H1 (cell line): ENCODE measurements around the gene VPS41. TPM values are rescaled to one million over a fixed set of nuclear protein-coding genes. Genes with fewer than 3 reads are reported as not detected.

Source experiments
- CTCF ChIA-PET: fragments of 300-600 bp; sonication (Branson Sonifier 250); formaldehyde crosslinking; loops from one replicate; lab custom pipeline; 2021; ENCODE audit not compliant: partially characterized antibody; lab: Charles Lee
- POLR2A ChIA-PET: fragments of 300-600 bp; sonication (Branson Sonifier 250); formaldehyde crosslinking; loops from one replicate; lab custom pipeline; 2021; ENCODE audit warnings: inconsistent platforms; ENCODE audit not compliant: partially characterized antibody; lab: Charles Lee
- DNase-seq, 2 experiments: peaks; one replicate each; pipeline versions ENCODE4 v3.0.0 to v3.0.0-alpha.2; 2010 to 2022; ENCODE audit warnings: low spot score in 2 of 2, low read depth in 1 of 2, mixed read lengths in 1 of 2
- FAIRE-seq: peaks from 2 replicates; lab custom pipeline; 2011; peaks lifted over from hg19 to GRCh38; lab: Jason Lieb, UNC
- H2AFZ ChIP-seq: 2 replicates; pipeline ENCODE4 v1.8.1; 2012; ENCODE audit warnings: low read length, inconsistent platforms
- H2AK5ac ChIP-seq: 2 replicates; pipeline ENCODE4 v1.6.1; 2013; ENCODE audit warnings: low read depth, low read length
- H2BK120ac ChIP-seq: replicated peaks from 2 replicates; pipeline ENCODE3; 2013; ENCODE audit warnings: low read depth, low read length, inconsistent platforms
- H2BK12ac ChIP-seq: 2 replicates; pipeline ENCODE4 v1.6.1; 2013; ENCODE audit warnings: low read depth, low read length
- H2BK15ac ChIP-seq: 2 replicates; pipeline ENCODE4 v1.6.1; 2013; ENCODE audit warnings: low read length
- H2BK20ac ChIP-seq: 2 replicates; pipeline ENCODE4 v1.6.1; 2013; ENCODE audit warnings: low read length
- H2BK5ac ChIP-seq: 2 replicates; pipeline ENCODE4 v1.6.1; 2013; ENCODE audit warnings: low read depth, low read length
- H3K14ac ChIP-seq: 2 replicates; pipeline ENCODE4 v1.6.1; 2013; ENCODE audit warnings: inconsistent platforms; ENCODE audit not compliant: insufficient read length
- H3K18ac ChIP-seq: 2 replicates; pipeline ENCODE4 v1.6.1; 2013; ENCODE audit warnings: low read length; ENCODE audit errors: extremely low read depth
- H3K23ac ChIP-seq: 2 replicates; pipeline ENCODE4 v1.6.1; 2013; ENCODE audit warnings: inconsistent platforms; ENCODE audit not compliant: insufficient read length
- H3K23me2 ChIP-seq: 2 replicates; pipeline ENCODE4 v1.6.1; 2013; ENCODE audit warnings: low read depth, low read length
- H3K27ac ChIP-seq: 2 replicates; pipeline ENCODE4 v1.6.1; 2011; ENCODE audit warnings: low read depth, low read length, inconsistent platforms
- H3K27me3 ChIP-seq, 4 experiments: replicated peaks in 1 of 4; 1 replicate in 1 of 4; 2 replicates in 3 of 4; pipeline versions ENCODE4 v1.6.1 to v1.8.1; 2011 to 2013; ENCODE audit warnings: low read length in 3 of 4, mild to moderate bottlenecking in 3 of 4, inconsistent platforms in 2 of 4, mixed read lengths in 2 of 4, moderate library complexity in 1 of 4; ENCODE audit not compliant: control insufficient read depth in 3 of 4, insufficient read depth in 3 of 4; ENCODE audit errors: extremely low read depth in 1 of 4
- H3K36me3 ChIP-seq, 4 experiments: 2 replicates each; pipeline versions ENCODE4 v1.6.1 to v1.8.1; 2011 to 2013; ENCODE audit warnings: mild to moderate bottlenecking in 4 of 4, low read length in 3 of 4, moderate library complexity in 2 of 4, control low read depth in 1 of 4, inconsistent platforms in 1 of 4; ENCODE audit not compliant: insufficient read depth in 4 of 4, control insufficient read depth in 2 of 4
- H3K4ac ChIP-seq: replicated peaks from 2 replicates; pipeline ENCODE3; 2013; ENCODE audit warnings: low read length, low read depth, mixed read lengths, inconsistent platforms; ENCODE audit not compliant: insufficient read length
- H3K4me1 ChIP-seq, 4 experiments: replicated peaks in 1 of 4; 1 replicate in 1 of 4; 2 replicates in 3 of 4; pipeline versions ENCODE4 v1.6.1 to v1.8.1; 2011 to 2013; ENCODE audit warnings: low read length in 3 of 4, inconsistent platforms in 2 of 4, mixed read lengths in 1 of 4; ENCODE audit not compliant: insufficient read depth in 4 of 4, control insufficient read depth in 3 of 4
- H3K4me2 ChIP-seq, 2 experiments: 2 replicates each; pipeline versions ENCODE4 v1.6.1 to v1.8.1; 2011 to 2013; ENCODE audit warnings: low read depth in 2 of 2, low read length in 2 of 2, control low read depth in 1 of 2, inconsistent platforms in 1 of 2, mild to moderate bottlenecking in 1 of 2; ENCODE audit not compliant: insufficient read depth in 1 of 2
- H3K4me3 ChIP-seq, 4 experiments: fragments of 200-600, 300-600 bp in 1 of 4; sonication (generic), shearing (Covaris generic), sonication (Bioruptor Twin) in 1 of 4; 2 replicates each; pipeline versions ENCODE4 v1.5.1 to v1.8.1; 2011 to 2016; ENCODE audit warnings: low read length in 4 of 4, low read depth in 3 of 4, control low read depth in 2 of 4, inconsistent platforms in 2 of 4, mild to moderate bottlenecking in 2 of 4, mixed read lengths in 1 of 4, moderate library complexity in 1 of 4; ENCODE audit not compliant: insufficient read depth in 2 of 4; ENCODE audit errors: extremely low read depth in 1 of 4
- H3K56ac ChIP-seq: replicated peaks from 2 replicates; pipeline ENCODE3; 2013; ENCODE audit warnings: low read depth, mild to moderate bottlenecking, mixed read lengths, low read length, inconsistent platforms; ENCODE audit not compliant: insufficient read length
- H3K79me1 ChIP-seq: 2 replicates; pipeline ENCODE4 v1.6.1; 2013; ENCODE audit warnings: low read depth, low read length, control low read depth
- H3K79me2 ChIP-seq, 2 experiments: 2 replicates each; pipeline versions ENCODE4 v1.6.1 to v1.8.1; 2012 to 2013; ENCODE audit warnings: low read length in 2 of 2, mild to moderate bottlenecking in 2 of 2, inconsistent platforms in 1 of 2; ENCODE audit not compliant: insufficient read depth in 2 of 2, control insufficient read depth in 1 of 2
- H3K9ac ChIP-seq, 4 experiments: replicated peaks in 1 of 4; 1 replicate in 1 of 4; 2 replicates in 3 of 4; pipeline versions ENCODE4 v1.6.1 to v1.8.1; 2011 to 2013; ENCODE audit warnings: low read depth in 3 of 4, low read length in 3 of 4, control low read depth in 2 of 4, mild to moderate bottlenecking in 2 of 4, moderate library complexity in 2 of 4, inconsistent platforms in 1 of 4; ENCODE audit errors: extremely low read depth in 1 of 4
- H3K9me3 ChIP-seq, 2 experiments: 2 replicates each; pipeline versions ENCODE4 v1.6.1 to v1.8.1; 2012 to 2013; ENCODE audit warnings: mild to moderate bottlenecking in 2 of 2, moderate library complexity in 2 of 2, control low read depth in 1 of 2, inconsistent platforms in 1 of 2, low read depth in 1 of 2, low read length in 1 of 2, mixed read lengths in 1 of 2; ENCODE audit not compliant: insufficient read depth in 2 of 2
- H4K20me1 ChIP-seq, 2 experiments: replicated peaks in 1 of 2; 2 replicates each; pipeline versions ENCODE3 to v1.8.1; 2011 to 2013; ENCODE audit warnings: inconsistent platforms in 2 of 2, low read length in 2 of 2, mild to moderate bottlenecking in 1 of 2; ENCODE audit not compliant: insufficient read depth in 2 of 2, control insufficient read depth in 1 of 2
- H4K5ac ChIP-seq: 2 replicates; pipeline ENCODE4 v1.6.1; 2013; ENCODE audit warnings: low read length, low read depth, mixed read lengths, inconsistent platforms; ENCODE audit not compliant: insufficient read length
- H4K8ac ChIP-seq: 2 replicates; pipeline ENCODE4 v1.8.0; 2013; ENCODE audit warnings: mild to moderate bottlenecking, moderate library complexity, low read length, inconsistent platforms; ENCODE audit not compliant: insufficient read depth; ENCODE audit errors: extremely low read depth
- H4K91ac ChIP-seq: replicated peaks from 2 replicates; pipeline ENCODE3; 2013; ENCODE audit warnings: low read length, mixed read lengths, inconsistent platforms; ENCODE audit not compliant: insufficient read length
- FOSL1 ChIP-seq: IDR thresholded peaks from 2 replicates; pipeline ENCODE4 v1.6.1; 2011; ENCODE audit warnings: mild to moderate bottlenecking, low read depth, low read length, moderate library complexity; ENCODE audit not compliant: insufficient read depth
- HDAC2 ChIP-seq, 2 experiments: fragments of 300-600 bp in 1 of 2; sonication (generic) in 1 of 2; IDR thresholded peaks; 2 replicates each; pipeline ENCODE4 v1.6.1; 2011 to 2012; ENCODE audit warnings: low read depth in 2 of 2, low read length in 2 of 2, mild to moderate bottlenecking in 2 of 2, moderate library complexity in 2 of 2, borderline replicate concordance in 1 of 2, inconsistent platforms in 1 of 2
- KDM1A ChIP-seq: fragments of 200-600, 300-600 bp; sonication (generic); IDR thresholded peaks from 2 replicates; pipeline ENCODE4 v1.7.1; 2016; ENCODE audit warnings: mild to moderate bottlenecking, low read length, borderline replicate concordance
- KDM5A ChIP-seq: fragments of 200-600 bp; IDR thresholded peaks from 2 replicates; pipeline ENCODE4 v1.7.1; 2012; ENCODE audit warnings: mild to moderate bottlenecking, low read length, inconsistent platforms, mixed read lengths
- PHF8 ChIP-seq: fragments of 200-600 bp; sonication (generic); conservative IDR thresholded peaks from 2 replicates; pipeline ENCODE4 v1.7.1; 2012; ENCODE audit warnings: low read depth, mild to moderate bottlenecking, inconsistent platforms, low read length, moderate library complexity
- POLR2AphosphoS5 ChIP-seq: IDR thresholded peaks from 2 replicates; pipeline ENCODE4 v1.6.1; 2011; ENCODE audit warnings: low read depth, low read length
- POU5F1 ChIP-seq: IDR thresholded peaks from 2 replicates; pipeline ENCODE4 v1.6.1; 2011; ENCODE audit warnings: low read depth, mild to moderate bottlenecking, low read length, moderate library complexity
- RBBP5 ChIP-seq: IDR thresholded peaks from 2 replicates; pipeline ENCODE4 v1.7.1; 2012; ENCODE audit warnings: low read depth, mild to moderate bottlenecking, inconsistent platforms, low read length, moderate library complexity, borderline replicate concordance
- ZNF274 ChIP-seq: IDR thresholded peaks from 2 replicates; pipeline ENCODE4 v1.7.0; 2012; ENCODE audit warnings: low read length, borderline replicate concordance; ENCODE audit errors: extremely low read depth
- WGBS, 2 experiments: shearing (Covaris generic) in 1 of 2; methylation state at CpG; one replicate each; pipeline versions ENCODE4 v1.1.6 to v1.1.7; 2013 to 2015; ENCODE audit warnings: low lambda C conversion rate in 2 of 2, mixed read lengths in 2 of 2, inconsistent platforms in 1 of 2, low coverage in 1 of 2, missing lambda C conversion rate in 1 of 2; ENCODE audit not compliant: insufficient replicate concordance in 2 of 2, insufficient coverage in 1 of 2, insufficient read length in 1 of 2; ENCODE audit errors: extremely low coverage in 1 of 2, missing lambda C conversion rate in 1 of 2; 5-methylcytosine and 5-hydroxymethylcytosine counted together
- polyA plus RNA-seq, 7 experiments: library from polyadenylated mRNA; depleted of rRNA in 3 of 7; stranded (reverse) in 5 of 7; unstranded in 2 of 7; fragments of >200 nt in 5 of 7; fragments of 200-250 nt in 2 of 7; gene quantifications; 1 replicate in 5 of 7; 2 replicates in 1 of 7; 4 replicates in 1 of 7; pipeline versions ENCODE4 v1.2.1 to v1.2.3, GENCODE V29; 2011 to 2013; ENCODE audit warnings: missing spikeins in 2 of 7, mixed read lengths in 2 of 7
- total RNA-seq: library from RNA; stranded (reverse); fragmentation: NEBNext Ultra II Directional; extraction: Animal tissue kit (Norgen Biotek cat#: 25700); gene quantifications from 2 replicates; pipeline ENCODE4 v1.2.1, GENCODE V29; 2021
- TF ChIP-seq, protein P1 (sequence below): IDR thresholded peaks from 2 replicates; pipeline ENCODE4 v1.6.1; 2012; ENCODE audit warnings: inconsistent platforms
- TF ChIP-seq, protein P2 (sequence below): IDR thresholded peaks from 2 replicates; pipeline ENCODE4 v1.6.1; 2012; ENCODE audit warnings: inconsistent platforms

VPS41 gene
- total and polyA plus RNA-seq, 2 of the 8 experiments (the other 6 are each of a cell fraction or from before 2014, with no cell fraction given): 10.7 to 63.3 TPM

DNA sequence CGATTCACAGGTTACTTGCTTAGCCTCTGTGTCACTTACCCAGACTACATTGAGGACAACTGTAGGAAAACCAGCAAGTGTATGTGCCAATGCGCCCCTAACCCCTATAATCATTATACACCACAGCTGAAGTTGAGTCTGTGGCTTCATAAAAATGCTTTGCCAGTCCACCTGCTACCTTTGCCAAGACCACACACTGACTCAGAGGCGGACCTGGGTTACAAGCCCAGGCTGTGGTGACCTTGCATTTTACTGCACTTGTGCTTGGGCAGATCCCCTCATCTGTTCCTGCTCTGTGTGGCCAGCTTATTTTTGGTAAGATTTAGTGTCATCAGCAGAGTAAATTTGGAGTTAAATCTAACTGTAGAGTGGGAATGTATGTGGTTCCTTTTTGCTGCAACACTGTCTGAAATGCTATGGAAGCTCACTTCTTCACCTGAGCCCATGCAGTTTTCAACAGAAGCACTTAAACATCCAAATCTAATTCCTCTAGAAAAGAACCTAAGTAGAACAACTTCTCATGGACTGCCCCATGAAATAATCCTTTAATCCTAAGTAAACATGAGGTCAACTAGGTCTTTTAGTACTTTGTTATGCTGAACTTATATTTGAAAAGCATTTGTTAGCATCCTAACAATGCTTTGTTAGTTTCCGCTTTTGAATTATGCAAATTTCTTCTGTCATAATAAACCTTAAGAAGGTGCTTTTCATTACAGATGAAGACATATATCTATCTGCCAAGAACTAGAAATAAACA is 181.6 kb downstream of the VPS41 start:
- H3K23ac ChIP-seq: no peak overlapping the region
- no peak overlapping the region for H3K14ac ChIP-seq
- no peak overlapping the region for H2BK12ac ChIP-seq
- no peaks in the 10 kb centered on the region for H4K20me1 ChIP-seq
- peaks cover 0 to 5% (median 3%) of the 10 kb centered on the region in 4 experiments; a peak in 3 of 7 replicates for H3K4me1 ChIP-seq
- H3K4me2 ChIP-seq: no peak overlapping the region
- no peak overlapping the region for H4K5ac ChIP-seq
- no peak overlapping the region for H3K4ac ChIP-seq
- no peak overlapping the region for H3K27ac ChIP-seq
- H3K18ac ChIP-seq: no peak overlapping the region
- no peaks in the 10 kb centered on the region for H3K27me3 ChIP-seq
- H2BK15ac ChIP-seq: no peak overlapping the region
- H3K23me2 ChIP-seq: no peaks in the 10 kb centered on the region
- WGBS, 2 experiments: 85% methylated on average over 4 of the region's 4 CpGs; no CpG with 5 or more reads in 1 of the 2 experiments
- no peaks in the 10 kb centered on the region for H3K79me2 ChIP-seq
- no peak overlapping the region for H3K4me3 ChIP-seq
- no peaks in the 10 kb centered on the region for H3K79me1 ChIP-seq
- no peak overlapping the region for H3K9ac ChIP-seq
- no peak overlapping the region for H2BK5ac ChIP-seq
- H2AK5ac ChIP-seq: no peak overlapping the region
- no peak for DNase-seq
- H3K36me3 ChIP-seq: peaks cover 2 to 22% (median 6%) of the 10 kb centered on the region in 4 experiments; a peak in 7 of 8 replicates
- no peak overlapping the region for H2BK120ac ChIP-seq
- H2BK20ac ChIP-seq: no peak overlapping the region
- FAIRE-seq: no peak
- H4K8ac ChIP-seq: no peak overlapping the region; the same call in 1 of the 2 replicates
- POLR2A ChIA-PET: interaction anchor here (0.8 kb wide), 1 partner anchor 22 kb away, joined by 3 read pairs; no protein-coding TSS in a partner anchor
- CTCF ChIA-PET: no interaction called here
- no peak overlapping the region for H3K56ac ChIP-seq
- no peaks in the 10 kb centered on the region for H3K9me3 ChIP-seq
- no peak overlapping the region for H4K91ac ChIP-seq
- H2AFZ ChIP-seq: no peak overlapping the region
- no peak for TF ChIP-seq KDM5A
- no peak for TF ChIP-seq POU5F1
- TF ChIP-seq FOSL1: no peak
- no peak for TF ChIP-seq KDM1A
- no peak for TF ChIP-seq POLR2AphosphoS5
- TF ChIP-seq, protein P1, sequence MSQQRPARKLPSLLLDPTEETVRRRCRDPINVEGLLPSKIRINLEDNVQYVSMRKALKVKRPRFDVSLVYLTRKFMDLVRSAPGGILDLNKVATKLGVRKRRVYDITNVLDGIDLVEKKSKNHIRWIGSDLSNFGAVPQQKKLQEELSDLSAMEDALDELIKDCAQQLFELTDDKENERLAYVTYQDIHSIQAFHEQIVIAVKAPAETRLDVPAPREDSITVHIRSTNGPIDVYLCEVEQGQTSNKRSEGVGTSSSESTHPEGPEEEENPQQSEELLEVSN: no peak
- no peak for TF ChIP-seq HDAC2 (IDR thresholded peaks at IDR 0.05; ENCODE audit: borderline replicate concordance in 1 of 2, low read depth in 2 of 2, low read length in 2 of 2)
- no peak for TF ChIP-seq RBBP5
- TF ChIP-seq PHF8: no peak
- TF ChIP-seq, protein P2, sequence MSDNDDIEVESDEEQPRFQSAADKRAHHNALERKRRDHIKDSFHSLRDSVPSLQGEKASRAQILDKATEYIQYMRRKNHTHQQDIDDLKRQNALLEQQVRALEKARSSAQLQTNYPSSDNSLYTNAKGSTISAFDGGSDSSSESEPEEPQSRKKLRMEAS: no peak
- TF ChIP-seq ZNF274: no peak
